ENCODE data around the gene SNX2.
A peak's percentile ranks its signal among the peaks of the same experiment; 100 is the strongest.

The SNX2 gene

GRCh38 chr5:122772446-122772845 is 2.4 kb upstream of the SNX2 start:
- no peak for DNase-seq

GRCh38 chr5:122773619-122774018 is 1.3 kb upstream of the SNX2 start:
- peak; percentile 47 to 55 for DNase-seq

- DNase-seq = no peak
Observed at GRCh38 chr5:122774519-122774860, 390 bp upstream of the SNX2 start.

GRCh38 chr5:122775550-122776542 is 966 bp downstream of the SNX2 start:
- DNase-seq = peak; percentile 70 to 84

GRCh38 chr5:122778157-122778556 is 3.3 kb downstream of the SNX2 start:
- no peak for DNase-seq

- no peak for DNase-seq
Observed at GRCh38 chr5:122779451-122779850, 4.6 kb downstream of the SNX2 start.

GRCh38 chr5:122780296-122780695 is 5.4 kb downstream of the SNX2 start:
- no peak for DNase-seq

- DNase-seq = no peak
Observed at GRCh38 chr5:122781465-122781864, 6.6 kb downstream of the SNX2 start.

GRCh38 chr5:122785294-122785693 is 10.4 kb downstream of the SNX2 start:
- DNase-seq = no peak

GRCh38 chr5:122788371-122788770 is 13.5 kb downstream of the SNX2 start:
- DNase-seq = no peak

GRCh38 chr5:122788996-122789395 is 14.1 kb downstream of the SNX2 start:
- DNase-seq = no peak

- DNase-seq = no peak
Observed at GRCh38 chr5:122789461-122790171, 14.7 kb downstream of the SNX2 start.

- peak in 1 of 2 donors; percentile 35 for DNase-seq
Observed at GRCh38 chr5:122790354-122791103, 15.6 kb downstream of the SNX2 start.

GRCh38 chr5:122805481-122805880 is 30.6 kb downstream of the SNX2 start:
- DNase-seq = peak; percentile 23 to 45

- DNase-seq = no peak
Observed at GRCh38 chr5:122810405-122810804, 35.5 kb downstream of the SNX2 start.

- peak in 1 of 2 donors; percentile 70 for DNase-seq
Observed at GRCh38 chr5:122815218-122815767, 40.4 kb downstream of the SNX2 start.

- no peak for DNase-seq
Observed at GRCh38 chr5:122816756-122817155, 41.9 kb downstream of the SNX2 start.

- DNase-seq = no peak
Observed at GRCh38 chr5:122831984-122832383, 57.1 kb downstream of the SNX2 start.

- DNase-seq = no peak
Observed at GRCh38 chr5:122835681-122836080, 60.8 kb downstream of the SNX2 start.

GRCh38 chr5:122836947-122837346 is 62.1 kb downstream of the SNX2 start:
- no peak for DNase-seq

GRCh38 chr5:122839731-122840130 is 64.9 kb downstream of the SNX2 start:
- DNase-seq = no peak

- no peak for DNase-seq
Observed at GRCh38 chr5:122842016-122842580, 67.2 kb downstream of the SNX2 start.
